GM12801 (cell line): ENCODE results near the gene SLC15A3.

Experiments
- TF ChIP-seq, protein P1 (sequence below): IDR thresholded peaks from one replicate; pipeline ENCODE4 v1.5.1; 2011; ENCODE audit warnings: control low read depth; ENCODE audit not compliant: insufficient read length; ENCODE audit errors: extremely low read depth

Gene SLC15A3

DNA sequence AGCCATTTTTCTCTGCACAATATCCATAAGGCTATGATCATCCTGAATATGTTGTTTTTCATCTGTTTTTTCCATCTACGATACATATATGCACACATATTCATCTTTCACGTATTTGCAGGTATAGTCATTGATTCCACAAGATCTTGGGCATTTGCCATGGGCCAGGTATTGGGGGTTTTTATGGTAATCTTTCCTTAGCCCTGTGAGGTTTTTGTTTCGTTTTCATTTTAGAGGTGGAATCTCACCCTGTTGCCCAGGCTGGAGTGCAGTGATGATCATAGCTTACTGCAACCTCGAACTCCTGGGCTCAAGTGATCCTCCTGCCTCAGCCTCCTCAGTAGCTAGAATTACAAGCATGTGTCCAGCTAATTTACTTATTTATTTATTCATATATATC lies 39.5 kb upstream of the SLC15A3 start:
- TF ChIP-seq, protein P1, sequence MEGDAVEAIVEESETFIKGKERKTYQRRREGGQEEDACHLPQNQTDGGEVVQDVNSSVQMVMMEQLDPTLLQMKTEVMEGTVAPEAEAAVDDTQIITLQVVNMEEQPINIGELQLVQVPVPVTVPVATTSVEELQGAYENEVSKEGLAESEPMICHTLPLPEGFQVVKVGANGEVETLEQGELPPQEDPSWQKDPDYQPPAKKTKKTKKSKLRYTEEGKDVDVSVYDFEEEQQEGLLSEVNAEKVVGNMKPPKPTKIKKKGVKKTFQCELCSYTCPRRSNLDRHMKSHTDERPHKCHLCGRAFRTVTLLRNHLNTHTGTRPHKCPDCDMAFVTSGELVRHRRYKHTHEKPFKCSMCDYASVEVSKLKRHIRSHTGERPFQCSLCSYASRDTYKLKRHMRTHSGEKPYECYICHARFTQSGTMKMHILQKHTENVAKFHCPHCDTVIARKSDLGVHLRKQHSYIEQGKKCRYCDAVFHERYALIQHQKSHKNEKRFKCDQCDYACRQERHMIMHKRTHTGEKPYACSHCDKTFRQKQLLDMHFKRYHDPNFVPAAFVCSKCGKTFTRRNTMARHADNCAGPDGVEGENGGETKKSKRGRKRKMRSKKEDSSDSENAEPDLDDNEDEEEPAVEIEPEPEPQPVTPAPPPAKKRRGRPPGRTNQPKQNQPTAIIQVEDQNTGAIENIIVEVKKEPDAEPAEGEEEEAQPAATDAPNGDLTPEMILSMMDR, result no peak

GRCh38 chr11:60989093-60989650 lies 37.2 kb upstream of the SLC15A3 start:
- TF ChIP-seq, protein P1, result no peak

GRCh38 chr11:60988658-60989057 lies 36.7 kb upstream of the SLC15A3 start:
- TF ChIP-seq, protein P1, result no peak

DNA sequence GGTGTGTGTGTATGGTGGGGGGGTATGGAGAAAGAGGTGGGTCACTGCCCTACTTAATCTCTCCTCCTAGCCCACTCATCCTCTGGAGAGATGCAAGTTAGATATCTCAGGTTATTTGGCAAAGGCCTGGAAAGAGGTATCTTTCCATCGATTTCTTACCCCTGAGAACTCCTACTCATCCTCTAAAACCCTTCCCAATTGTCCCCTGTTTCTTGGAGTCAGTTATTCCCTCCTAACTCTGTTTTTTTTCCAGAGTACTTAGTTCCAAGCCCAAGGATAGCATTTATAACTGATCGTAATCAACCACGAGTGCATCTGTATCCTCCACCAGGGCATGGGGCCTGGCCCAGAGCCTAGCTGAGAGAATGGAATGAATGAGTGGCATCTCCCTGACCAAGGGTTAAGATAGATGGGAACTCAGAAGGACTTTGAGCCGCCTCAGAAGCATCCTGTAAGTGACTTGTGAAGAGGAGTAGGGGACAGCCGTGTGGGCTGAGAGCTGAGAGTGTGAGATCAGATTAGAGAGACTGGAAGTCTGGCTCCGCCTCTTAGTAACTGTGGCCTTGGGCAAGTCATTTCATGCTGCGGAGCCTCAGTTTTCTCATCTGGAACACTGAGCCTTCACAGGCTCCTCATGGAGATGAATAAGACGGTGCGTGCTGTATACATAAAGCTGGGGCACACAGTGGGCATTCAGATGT lies 35.8 kb upstream of the SLC15A3 start:
- TF ChIP-seq, protein P1, result no peak

DNA sequence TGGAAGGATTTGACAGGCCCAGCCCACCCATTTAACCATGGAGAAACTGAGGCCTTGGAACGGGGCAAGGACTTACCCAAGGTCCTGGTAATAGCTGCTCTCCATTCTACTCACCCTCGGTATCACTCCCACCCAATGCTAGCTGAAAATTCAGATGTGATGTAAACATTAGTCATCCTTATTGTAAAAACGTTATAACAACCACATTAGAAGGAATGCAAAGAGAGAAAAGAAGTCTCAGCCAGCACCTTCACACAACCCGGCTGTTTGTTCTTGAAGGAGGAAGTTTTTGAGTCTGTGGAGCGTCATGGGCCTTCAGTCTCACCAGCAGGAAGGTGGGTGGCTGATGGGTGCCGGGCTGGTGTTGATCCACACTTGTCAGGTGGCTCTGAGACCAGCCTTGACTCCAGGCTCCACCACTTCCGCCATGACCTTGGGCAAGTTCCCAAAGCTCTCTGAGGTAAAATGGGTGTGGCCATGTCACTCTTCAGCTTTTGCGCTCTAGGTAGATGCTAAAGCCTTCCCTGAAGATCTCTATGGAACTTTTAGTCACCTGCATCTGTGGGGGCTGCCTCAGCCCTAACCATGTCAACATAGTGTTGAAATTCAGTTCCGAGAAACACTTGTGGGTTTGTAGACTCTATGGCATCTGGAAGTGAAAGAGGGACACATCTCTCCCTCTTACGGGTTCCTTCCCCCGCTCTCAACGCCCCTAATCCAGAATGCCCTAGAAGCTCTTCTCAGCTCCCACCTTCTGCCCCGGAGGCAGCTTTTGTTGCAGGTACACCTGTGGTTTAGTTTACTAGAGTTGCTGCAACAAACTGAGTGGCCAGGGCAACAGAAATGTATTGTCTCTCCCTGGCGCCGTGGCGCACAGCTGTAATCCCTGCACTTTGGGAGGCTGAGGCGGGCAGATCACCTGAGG lies 34.3 kb upstream of the SLC15A3 start:
- TF ChIP-seq, protein P1, result no peak

- TF ChIP-seq, protein P1, result no peak
Measured at GRCh38 chr11:60985501-60985900, 33.5 kb upstream of the SLC15A3 start.

- TF ChIP-seq, protein P1, result no peak
Measured at GRCh38 chr11:60984636-60985035, 32.7 kb upstream of the SLC15A3 start.
